ENCODE results near the gene TWSG1.
"Not testable (repeated sequence)": the region's sequence is repeated elsewhere in the genome, so short reads cannot be mapped to it uniquely, and the experiment has no call there.

Gene TWSG1

DNA sequence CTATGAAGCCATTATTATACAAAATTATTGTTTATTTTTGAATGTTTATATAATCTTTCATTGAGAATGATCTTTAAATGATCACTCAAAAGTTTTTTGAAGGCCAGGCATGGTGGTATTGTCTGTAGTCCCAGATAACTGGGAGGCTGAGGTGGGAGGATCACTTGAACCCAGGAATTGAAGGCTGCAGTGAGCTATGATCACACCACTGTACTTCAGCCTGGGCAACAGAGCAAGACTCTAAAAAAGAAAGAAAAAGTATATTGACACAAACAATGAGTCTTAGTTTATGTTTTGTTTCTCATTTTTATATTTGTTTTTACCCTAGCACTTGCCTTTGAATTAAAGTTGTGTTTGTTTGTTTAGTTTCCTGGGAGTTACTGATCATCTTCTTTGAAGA is 2.3 kb downstream of the TWSG1 start:
- FAIRE-seq, result no peak

DNA sequence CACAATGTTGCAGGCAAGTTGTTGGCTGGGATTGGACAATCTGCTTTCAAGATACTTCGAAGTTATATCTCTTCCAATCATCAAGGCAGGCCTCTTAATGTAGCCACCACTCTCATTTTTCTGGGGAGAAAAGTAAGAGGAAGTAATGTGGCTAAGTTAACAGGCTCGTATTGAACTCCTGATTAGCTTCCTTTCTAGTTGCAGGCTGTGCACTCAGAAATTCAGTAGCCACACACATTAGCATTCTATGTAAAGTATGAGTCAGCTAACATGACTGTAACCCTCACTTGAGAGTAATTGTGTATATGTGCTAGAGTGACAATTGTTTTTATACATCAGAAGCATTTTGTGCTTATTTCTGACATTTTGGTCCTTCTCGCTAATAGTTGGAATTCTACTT is 3.3 kb downstream of the TWSG1 start:
- no peak for FAIRE-seq

DNA sequence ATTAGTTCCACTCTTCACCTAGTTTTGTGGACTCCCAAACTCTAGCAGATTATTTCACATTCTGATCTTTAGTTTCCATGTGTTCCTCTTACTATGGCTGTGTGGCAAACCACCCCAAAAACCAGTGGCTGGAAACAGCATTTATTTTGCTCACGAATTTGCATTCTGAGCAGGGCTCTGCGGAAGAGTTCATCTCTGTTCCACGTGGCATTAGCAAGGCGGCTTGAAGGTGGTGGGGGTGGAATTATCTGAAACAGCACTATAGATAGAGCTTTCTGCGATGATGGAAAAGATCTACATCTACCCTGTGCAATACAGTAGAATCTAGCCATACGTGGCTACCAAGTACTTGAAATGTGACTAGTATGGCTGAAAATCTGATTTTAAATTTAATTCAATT is 5.9 kb downstream of the TWSG1 start:
- FAIRE-seq, result no peak

DNA sequence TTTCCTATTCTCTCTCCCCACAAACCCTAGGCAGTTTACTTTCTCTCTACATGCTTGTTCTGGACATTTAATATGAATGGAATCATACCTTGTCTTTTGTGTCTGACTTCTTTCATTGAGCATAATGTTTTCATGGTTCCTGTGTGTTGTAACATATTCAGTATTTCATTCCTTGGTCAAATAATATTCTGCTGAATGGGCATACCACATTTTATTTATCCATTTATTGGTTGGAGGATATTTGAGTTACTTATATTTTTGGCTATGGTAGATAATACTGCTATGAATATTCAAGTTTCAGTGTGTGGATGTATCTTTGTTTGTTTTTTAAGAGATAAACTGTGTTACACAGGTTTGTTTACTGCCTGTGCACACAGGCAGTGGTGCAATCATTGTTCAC is 9.0 kb downstream of the TWSG1 start:
- FAIRE-seq, result no peak

DNA sequence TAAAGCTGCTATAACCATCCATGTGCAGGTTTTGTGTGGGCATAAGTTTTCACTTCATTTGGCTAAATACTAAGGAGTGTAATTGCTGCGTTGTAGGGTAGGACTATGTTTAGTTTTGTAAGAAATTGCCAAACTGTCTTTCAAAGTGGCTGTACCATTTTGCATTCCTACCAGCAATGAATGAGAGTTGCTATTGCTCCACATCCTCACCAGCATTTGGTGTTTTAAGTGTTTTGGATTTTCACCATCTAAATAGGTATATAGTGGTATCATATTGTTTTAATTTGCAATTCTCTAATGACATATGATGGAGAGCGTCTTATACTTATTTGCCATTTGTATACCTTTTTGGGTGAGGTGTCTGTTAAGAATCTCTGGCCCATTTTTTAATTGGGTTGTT is 12.2 kb downstream of the TWSG1 start:
- no peak for FAIRE-seq

DNA sequence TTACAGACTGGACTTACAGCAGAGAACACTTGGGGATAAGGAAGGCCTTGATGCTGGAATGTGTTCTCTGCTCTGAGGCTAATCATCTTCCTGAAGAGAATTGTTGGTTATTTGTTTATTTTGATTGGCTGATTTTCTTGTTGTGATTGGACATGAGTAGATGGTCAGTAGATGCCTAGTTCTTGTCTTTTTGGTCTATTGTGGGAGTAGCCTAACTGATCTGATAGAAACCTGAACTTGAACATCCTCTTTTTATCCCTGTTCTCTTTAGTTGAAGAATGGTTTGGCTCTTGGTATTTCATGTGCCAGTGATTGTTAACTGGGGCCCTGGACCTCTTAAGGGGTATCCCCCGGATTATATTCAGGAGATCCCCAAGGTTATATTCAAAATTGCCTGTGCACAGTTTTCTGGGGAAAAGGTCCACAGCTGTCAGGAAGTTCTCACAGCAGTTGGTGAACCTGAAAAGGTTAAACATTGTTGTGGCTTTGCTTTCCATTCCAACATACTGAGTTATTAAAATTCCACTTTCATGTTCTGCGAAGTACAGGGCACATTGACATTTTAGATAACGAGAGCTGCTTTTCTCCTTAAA is 13.6 kb downstream of the TWSG1 start:
- no peak for FAIRE-seq

DNA sequence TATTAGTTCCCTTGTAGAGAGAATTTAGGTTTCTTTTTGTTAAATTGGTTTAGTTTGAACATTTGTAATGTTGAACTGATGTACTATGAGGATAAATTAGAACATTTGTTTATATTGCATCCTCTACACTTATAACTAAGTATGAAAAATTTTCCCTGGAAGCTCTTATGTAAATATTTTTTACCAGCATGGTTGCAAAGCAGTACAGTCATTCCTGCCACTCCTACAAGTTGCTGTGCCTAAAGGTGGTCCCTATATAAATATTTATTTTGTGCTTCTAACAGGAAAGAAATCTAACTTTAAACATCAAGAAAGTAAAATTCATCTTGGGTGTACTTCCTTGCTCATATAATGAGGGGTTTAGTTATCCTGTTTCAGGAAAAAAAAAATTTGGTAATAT is 14.2 kb downstream of the TWSG1 start:
- FAIRE-seq, result no peak

DNA sequence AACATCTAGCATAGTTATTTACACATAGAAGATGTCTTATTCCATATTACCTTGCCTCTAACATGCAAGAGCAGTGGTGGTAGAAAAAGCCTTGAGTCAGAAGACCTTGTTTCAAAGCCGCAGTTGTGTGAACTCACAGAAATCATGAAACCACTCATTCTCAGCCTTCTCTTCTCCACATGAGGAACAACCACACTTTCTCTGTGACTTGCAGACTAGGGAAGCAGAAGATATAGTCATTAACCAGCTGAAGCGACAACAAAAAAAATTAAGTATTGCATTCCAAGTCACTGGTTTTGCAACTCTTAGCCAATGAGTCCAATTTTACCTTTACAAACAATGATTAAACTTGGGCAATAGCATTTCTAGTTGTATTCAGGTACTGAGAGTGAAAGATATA is 19.0 kb downstream of the TWSG1 start:
- no peak for FAIRE-seq

DNA sequence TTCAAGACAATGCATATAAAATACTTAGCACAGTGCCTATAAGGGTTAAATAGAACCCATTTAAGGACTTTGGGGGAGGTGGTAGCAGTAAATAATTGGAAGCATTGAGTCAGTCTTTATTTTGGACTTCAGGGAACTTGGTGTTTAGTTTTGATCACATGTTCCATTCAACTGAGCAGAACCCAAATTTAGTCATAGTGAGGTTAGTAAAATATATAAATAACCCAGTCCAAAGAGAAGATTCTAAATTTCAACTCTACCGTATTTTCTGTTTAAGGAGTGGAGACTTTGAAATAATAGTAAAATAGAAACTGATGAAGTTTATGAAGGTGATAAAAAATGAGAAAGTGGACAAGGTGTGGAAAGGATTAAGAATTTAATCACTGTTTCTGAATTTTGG is 19.7 kb downstream of the TWSG1 start:
- FAIRE-seq, result no peak

DNA sequence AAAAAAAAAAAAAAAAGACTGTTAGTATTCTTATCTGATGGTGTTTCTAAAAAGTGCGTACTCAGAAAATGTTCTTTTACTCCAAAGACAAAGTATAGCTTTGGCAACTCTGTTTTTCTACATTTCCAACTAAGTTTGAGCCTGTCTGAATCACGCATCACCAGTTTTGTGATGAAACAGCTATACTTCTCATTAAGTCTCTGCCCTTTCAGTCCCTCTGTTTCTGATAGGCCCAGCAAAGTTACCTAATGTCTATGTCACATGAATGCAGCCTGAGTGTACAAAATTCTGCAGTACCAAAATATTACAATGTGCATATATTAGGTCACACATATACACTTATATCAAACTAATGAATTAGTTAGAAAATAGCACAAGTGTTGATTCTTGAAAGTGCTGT is 22.4 kb downstream of the TWSG1 start:
- no peak for FAIRE-seq

DNA sequence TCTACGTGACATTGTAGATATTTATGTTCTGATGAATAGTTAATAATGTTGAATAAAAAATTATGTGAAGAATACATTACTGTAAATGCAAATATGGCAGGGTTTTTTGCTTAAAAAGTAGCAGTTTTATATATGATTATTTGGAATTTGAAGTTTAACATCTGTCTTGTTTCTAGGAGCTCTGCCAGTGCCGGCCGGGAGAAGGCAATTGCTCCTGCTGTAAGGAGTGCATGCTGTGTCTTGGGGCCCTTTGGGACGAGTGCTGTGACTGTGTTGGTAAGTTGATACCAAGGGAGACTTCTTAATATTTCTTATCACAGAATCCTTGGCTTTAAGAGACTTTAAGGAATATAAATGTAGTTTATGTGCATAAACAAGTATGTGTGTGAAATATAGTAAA is 25.2 kb downstream of the TWSG1 start:
- no peak for FAIRE-seq

DNA sequence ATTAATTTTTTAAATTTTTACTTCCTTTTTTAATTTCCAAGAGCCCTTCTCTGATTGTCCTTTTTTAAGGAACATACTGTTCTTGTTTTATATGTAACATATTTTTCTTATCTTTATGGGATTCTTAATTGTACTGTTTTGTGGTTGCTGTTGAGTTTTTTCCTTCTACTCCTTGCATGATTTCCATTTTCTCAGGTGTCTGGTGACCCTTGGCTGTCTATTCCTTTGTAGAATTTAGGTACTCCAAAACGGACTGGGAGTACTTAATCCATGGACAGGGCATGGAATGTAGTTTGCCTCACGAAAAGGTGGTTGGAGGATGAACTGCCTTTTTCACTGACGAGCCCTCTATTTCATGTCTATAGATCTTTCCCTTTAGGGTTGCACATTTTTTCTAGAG is 26.6 kb downstream of the TWSG1 start:
- FAIRE-seq, result no peak

DNA sequence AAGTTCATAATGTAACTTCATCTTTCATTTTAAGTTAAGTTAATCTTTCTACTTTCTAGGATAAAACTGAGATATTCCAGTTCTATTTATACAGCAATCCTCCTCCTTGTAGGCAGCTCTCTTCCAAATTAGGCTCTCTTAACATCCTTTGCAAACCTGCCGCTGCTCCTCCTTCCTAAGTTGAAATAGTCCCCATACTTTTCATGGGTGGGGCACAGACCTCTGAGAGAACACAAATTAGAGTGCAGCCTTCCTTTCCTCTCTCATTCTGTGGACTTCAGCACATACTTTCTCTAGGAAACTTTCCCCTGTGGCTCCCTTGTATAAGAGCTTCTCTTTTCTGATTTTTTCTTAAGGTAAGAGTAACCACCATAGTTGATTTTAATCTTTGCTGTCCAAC is 28.3 kb downstream of the TWSG1 start:
- FAIRE-seq, result no peak

DNA sequence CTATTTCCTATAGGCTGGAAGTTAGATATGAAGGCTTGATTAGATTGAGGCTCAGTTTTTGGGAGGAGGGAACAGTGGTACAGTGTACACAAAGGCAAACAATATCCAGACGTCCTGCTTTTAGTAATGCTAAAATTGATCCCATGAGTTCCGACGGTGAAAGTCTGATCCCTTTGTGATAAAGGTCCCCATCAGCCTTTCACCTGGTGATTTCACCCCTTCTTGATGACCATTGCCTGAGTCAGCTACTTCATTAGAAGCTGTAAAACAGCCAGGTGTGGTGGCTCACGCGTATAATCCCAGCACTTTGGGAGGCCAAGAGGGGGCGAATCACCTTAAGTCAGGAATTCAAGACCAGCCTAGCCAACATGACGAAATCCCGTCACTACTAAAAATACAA is 29.7 kb downstream of the TWSG1 start:
- FAIRE-seq, result no peak

DNA sequence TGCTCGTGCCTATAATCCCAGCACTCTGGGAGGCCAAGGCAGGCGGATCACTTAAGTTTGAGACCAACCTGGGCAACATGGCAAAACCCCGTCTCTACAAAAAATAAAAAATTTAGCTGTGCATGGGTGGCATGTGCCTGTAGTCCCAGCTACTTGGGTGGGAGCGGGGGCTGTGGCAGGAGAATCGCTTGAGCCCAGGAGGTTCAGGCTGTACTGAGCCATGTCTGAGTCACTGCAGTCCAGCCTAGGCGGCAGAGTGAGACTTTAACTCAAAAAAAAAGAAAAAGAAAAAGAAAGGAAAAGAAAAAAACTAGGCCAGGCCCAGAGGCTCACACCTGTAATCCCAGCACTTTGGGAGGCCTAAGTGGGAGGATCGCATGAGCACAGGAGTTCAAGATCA is 30.8 kb downstream of the TWSG1 start:
- FAIRE-seq, result no peak

DNA sequence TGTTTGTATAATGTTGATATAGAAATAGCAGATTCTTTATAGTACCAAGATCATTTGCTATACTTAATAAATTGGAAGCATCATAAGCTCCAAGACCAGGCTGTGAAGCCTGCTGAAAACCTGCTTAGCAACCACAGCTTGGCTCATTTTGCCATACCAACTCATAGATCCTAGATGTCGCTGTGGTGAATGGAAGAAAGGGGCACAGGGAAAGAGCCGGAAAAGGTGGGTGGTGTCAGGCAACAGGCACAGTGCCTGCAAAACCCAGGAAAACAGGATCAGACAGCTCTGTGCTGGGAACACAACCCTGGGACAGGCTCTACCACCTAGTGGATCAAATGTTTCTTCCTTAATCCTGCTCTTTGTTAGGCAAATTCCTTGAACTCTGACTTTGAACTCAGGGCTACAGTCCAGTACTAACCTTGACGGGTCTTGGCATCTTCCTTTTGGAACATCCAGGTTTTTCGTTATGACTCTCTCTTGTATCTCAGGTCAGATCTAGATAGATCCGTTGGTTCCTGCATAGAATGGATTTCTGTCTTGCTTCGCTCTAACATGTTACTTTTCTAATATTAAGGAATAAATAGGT is 31.6 kb downstream of the TWSG1 start:
- no peak for FAIRE-seq

DNA sequence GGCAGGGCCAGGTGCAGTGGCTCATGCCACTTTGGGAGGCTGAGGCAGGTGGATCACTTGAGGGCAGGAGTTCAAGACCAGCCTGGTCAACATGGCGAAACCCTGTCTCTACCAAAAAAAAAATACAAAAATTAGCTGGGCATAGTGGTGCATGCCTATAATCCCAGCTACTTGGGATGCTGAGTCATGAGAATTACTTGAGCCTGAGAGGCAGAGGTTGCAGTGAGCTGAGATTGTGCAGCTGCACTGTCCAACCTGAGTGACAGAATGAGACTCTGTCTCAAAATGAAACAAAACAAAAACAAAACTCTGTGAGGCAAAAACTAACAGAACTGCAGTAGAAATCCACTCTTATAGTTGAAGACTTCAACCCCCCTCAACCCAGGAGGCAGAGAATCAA is 38.7 kb downstream of the TWSG1 start:
- not testable (repeated sequence) for FAIRE-seq

DNA sequence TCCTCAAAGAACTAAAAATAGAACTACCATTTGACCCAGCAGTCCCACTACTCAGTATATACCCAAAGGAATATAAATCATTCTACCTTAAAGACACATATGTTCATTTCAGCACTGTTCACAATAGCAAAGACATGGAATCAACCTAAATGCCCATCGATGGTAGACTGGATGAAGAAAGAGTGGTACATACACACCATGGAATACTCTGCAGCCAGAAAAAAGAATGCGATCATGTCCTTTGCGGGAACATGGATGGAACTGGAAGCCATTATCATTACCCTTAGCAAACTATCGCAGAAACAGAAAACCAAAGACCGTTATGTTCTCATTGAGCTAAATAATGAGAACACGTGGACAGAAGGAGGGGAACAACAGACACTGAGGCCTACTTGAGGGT is 44.5 kb downstream of the TWSG1 start:
- FAIRE-seq, result no peak

DNA sequence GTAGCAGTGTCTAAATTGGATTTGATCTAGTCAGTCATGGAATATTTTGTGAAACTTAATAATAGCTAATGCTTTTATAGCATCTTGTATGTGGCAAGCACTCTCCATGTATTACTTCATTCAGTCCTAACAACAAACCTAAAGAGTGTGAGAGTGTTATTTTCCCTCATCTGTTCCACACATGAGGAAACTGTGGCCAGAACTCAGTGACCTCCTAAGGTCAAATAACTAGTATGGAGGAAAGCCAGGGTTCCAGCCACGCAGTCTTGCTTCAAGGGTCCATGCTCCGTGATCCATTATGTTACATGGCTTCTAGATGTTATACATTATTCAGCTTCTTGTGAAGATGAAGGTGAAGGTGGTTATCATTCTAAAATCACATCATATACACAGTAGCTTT is 45.5 kb downstream of the TWSG1 start:
- no peak for FAIRE-seq

DNA sequence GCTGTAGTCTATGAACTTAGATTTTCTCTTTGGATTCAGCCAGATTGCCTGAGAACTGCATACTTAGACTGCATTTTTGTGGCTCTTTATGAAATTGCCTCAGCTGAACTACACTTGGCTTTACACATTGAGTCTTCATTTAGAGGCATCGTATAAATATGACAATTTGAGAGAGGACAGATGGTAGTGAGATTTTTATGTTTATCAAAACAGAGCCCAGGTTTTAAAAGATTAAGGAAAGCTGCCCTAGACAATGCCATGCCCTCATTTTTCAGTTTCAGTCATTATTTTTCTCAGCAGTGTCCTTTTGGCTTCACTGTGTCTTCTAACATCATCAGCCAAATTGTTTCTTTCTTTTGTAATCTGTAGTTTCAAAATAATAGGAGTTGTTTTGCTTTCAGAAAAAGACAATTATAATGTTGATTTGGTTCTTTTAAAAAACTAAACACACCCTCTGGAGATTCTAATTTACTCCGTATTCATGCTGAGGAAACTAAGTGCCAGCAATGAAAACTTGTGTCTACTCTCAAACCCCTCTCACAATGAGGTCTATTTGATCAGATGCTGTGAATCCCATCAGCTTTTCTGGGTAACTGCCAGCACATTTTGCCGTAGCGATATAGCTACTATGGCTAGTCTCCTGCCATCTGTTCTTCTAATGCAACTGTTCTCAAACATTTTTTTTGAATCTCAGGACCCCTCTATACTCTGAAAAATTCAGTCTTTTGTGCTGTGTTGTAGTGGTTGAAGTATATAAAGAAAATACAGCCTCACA is 46.2 kb downstream of the TWSG1 start:
- FAIRE-seq, result no peak

DNA sequence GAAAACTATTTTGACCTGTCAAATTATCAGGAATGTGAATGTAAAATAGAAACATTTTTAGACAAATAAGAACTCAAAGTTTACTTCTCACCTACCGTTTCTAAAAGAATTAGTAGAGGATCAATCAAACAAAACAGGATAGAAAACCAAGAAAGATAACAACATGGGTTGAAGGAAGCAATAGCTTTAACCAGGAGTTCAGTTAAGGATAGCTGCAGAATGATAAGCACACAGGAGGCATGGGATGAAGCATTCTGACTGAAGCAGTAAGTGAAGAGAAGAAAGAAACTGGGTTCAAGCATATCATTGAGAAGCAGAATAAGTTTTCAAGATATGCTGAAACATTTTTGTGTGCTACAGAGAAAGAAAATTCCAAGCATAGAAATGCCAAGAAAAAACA is 52.3 kb downstream of the TWSG1 start:
- no peak for FAIRE-seq

DNA sequence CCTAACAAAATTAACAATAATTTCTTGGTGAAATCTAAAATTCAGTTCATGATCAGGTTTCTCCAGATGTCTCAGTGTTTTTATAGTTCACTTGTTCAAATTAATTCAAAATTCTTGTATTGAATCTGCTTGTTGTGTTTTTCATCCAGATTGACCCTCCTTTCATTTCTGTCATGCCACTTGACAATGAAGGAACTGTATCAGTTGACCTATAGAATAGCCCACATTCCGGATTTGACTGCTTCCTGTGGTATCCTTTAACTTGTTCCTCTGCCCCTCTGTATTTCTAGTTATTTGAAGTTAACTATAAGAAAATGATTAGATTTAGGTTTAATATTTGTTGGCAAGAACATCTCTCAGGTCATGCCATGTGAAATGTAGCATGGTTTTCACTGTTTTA is 53.3 kb downstream of the TWSG1 start:
- no peak for FAIRE-seq

DNA sequence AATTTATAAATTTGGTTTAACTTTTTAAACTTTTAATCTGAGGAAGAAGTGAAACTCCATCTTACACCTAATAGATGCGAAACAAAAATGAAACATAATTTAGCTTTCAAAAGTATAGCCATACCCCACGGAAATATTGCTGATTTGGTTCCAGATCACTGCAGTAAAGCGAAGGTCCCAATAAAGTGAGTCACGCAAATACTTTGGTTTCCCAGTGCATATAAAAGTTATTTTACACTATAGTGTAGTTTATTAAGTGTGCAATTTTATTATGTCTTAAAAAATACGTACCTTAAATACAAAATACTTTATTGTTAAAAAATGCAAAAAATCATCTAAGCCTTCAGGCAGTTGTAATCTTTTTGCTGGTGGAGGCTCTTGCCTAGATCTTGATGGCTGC is 55.1 kb downstream of the TWSG1 start:
- no peak for FAIRE-seq

DNA sequence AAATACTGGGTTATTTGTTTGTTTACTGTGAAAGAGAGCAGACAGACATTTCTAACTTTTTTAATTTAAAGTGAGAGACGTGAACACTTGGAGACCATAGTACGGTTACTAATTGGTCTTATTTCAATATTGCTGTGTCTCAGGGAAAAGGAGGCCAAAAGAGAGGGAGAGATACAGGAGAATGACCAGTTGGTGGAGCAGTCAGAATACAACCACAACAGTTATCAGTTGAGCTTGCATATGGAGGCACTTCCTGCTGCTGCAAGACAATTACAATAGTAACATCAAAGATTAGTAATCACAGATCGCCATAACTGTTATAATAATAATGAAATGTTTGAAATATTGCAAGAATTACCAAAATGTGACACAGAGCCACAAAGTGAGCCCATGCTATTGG is 58.2 kb downstream of the TWSG1 start:
- no peak for FAIRE-seq

DNA sequence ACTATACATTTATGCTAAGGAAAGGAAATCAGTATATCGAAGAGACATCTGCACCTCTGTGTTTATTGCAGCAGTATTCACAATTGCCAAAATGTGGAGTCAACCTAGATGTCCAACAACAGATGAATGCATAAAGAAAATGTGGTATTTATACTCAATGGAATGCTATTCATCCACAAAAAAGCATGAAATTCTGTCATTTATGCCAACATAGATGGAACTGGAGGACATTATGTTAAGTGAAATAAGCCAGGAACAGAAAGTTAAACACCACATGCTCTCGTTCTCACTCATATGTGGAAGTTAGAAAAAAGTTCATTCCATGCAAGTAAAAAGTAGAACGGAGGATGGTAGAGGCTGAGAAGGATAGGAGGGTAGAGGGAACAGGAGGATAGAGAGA is 59.5 kb downstream of the TWSG1 start:
- FAIRE-seq, result no peak

Measured in TTC549 (cell line).